GM06990 (cell line): ENCODE measurements around the gene XRCC4.
A peak's percentile ranks its signal among the peaks of the same experiment; 100 is the strongest.

ENCODE experiments used
- DNase-seq: peaks from one replicate; pipeline ENCODE4 v3.0.0-alpha.2; 2011; ENCODE audit not compliant: insufficient read length; ENCODE audit errors: extremely low read depth
- H3K27me3 ChIP-seq: replicated peaks from 2 replicates; pipeline ENCODE4 v1.6.0; 2011; ENCODE audit warnings: low read length; ENCODE audit not compliant: control insufficient read depth, insufficient read depth
- H3K36me3 ChIP-seq: 2 replicates; pipeline ENCODE4 v1.5.1; 2011; ENCODE audit warnings: low read length; ENCODE audit not compliant: control insufficient read depth, insufficient read depth
- H3K4me3 ChIP-seq: replicated peaks from 2 replicates; pipeline ENCODE4 v1.5.1; 2011; ENCODE audit warnings: low read depth, mild to moderate bottlenecking, control low read depth, low read length
- CTCF ChIP-seq: IDR thresholded peaks from 2 replicates; pipeline ENCODE4 v1.5.1; 2011; ENCODE audit warnings: low read length, control low read depth, mild to moderate bottlenecking, inconsistent platforms; ENCODE audit not compliant: insufficient read depth, poor library complexity, severe bottlenecking

The XRCC4 gene

DNA sequence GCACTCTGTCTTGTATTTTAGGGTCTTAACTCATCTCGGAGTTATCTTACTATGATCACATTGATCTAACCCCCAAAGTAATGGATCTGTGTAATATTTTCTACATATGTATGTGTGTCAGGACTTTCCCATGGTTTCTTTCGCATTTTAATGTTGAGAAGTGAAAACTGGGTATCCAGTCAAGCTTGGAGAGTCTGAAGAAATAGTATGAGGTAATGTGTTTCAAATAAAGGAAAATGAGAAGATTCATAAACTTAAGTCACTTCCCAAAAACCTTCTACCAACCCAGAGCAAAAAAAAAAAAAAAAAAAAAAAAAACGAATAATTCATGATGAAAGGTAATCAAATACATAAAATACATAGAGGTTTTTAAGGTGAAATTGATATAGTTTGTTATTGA, 206.4 kb downstream of the XRCC4 start:
- no peak for DNase-seq
- no peak for TF ChIP-seq CTCF
- no peaks in the 10 kb centered on the region for H3K27me3 ChIP-seq
- no peaks in the 10 kb centered on the region for H3K36me3 ChIP-seq
- H3K4me3 ChIP-seq, result no peak overlapping the region

DNA sequence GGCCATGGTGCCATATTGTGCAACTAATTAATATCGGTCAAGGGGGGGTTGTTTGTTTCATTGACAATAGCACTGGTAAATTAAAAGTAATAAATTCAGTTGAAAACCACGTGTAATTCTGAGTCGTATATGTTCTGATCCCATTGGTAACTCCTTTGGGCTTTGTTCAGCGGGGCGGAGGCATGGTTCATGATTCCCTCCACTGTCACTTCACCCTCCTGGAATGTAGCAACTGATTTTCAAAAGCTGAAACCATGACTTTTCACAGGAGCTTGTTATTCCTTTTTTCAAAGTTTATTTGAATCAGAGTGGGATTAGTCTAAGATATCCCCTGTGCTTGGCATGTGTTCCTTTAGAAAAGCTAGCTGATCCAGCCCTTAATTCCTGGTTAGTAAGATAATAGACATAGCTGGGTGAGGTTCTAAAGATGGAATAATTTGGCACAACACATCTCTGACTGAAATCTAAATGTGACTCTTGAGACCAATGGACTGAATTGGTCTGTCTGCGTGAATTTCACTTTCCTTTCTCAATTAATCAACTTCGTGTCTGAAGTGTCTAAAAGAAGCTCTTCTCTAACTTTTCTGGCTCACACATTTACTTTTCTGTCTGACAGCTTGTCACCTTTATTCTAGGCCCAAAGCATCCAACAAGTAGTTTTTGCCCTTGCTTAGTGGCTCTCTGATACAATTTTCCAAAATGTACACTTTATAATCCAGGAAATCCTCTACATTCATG, 208.5 kb downstream of the XRCC4 start:
- no peak for TF ChIP-seq CTCF
- DNase-seq, result no peak
- no peaks in the 10 kb centered on the region for H3K27me3 ChIP-seq
- no peak overlapping the region for H3K4me3 ChIP-seq
- H3K36me3 ChIP-seq, result no peaks in the 10 kb centered on the region

DNA sequence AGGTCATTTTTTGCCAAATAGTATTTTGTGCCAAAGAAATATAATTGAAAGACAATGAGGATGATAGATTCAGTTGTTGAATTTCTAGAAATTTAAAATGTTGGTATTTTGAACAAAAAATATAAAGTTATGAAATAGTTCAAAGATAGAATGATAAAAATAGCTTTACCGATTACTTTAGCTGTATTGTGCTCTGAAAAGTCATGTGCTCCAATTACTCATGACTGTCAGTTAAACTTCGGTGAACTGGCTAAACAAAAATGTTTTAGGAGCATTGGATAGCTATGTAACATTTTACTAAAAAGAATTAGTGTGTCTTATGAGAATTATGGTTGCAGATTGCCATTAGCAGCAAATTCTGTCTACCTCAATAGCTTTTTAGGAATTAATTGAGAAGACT, 216.9 kb downstream of the XRCC4 start:
- no peaks in the 10 kb centered on the region for H3K36me3 ChIP-seq
- no peak for DNase-seq
- no peak for TF ChIP-seq CTCF
- no peaks in the 10 kb centered on the region for H3K27me3 ChIP-seq
- no peak overlapping the region for H3K4me3 ChIP-seq

- TF ChIP-seq CTCF, result no peak
- no peak for DNase-seq
- Histone ChIP-seq H3K4me3 (no peak overlapping the region), H3K27me3 (no peaks in the 10 kb centered on the region), H3K36me3 (no peaks in the 10 kb centered on the region)
Measured at GRCh38 chr5:83299353-83299752, 222.0 kb downstream of the XRCC4 start.

GRCh38 chr5:83306572-83307241, 229.4 kb downstream of the XRCC4 start:
- H3K4me3 ChIP-seq, result no peak overlapping the region
- peak; percentile 81 for DNase-seq
- no peaks in the 10 kb centered on the region for H3K36me3 ChIP-seq
- no peaks in the 10 kb centered on the region for H3K27me3 ChIP-seq
- TF ChIP-seq CTCF, result no peak
